COLO668 (cell line): ENCODE data around the gene SCP2.

Experiments used
- DNase-seq: peaks from one replicate; lab custom pipeline; 2025; ENCODE audit not compliant: unreplicated experiment; lab: John Stamatoyannopoulos, UW

Gene SCP2

GRCh38 chr1:53066488-53066887, 139.4 kb downstream of the SCP2 start:
- no peak for DNase-seq

GRCh38 chr1:53066891-53067738, 140.0 kb downstream of the SCP2 start:
- DNase-seq: no peak

- DNase-seq: no peak
Observed at GRCh38 chr1:53067886-53068285, 140.8 kb downstream of the SCP2 start.

GRCh38 chr1:53068314-53069099, 141.4 kb downstream of the SCP2 start:
- DNase-seq: no peak

- DNase-seq: no peak
Observed at GRCh38 chr1:53069265-53069662, 142.2 kb downstream of the SCP2 start.

GRCh38 chr1:53069663-53070327, 142.7 kb downstream of the SCP2 start:
- DNase-seq: no peak

GRCh38 chr1:53070621-53071020, 143.5 kb downstream of the SCP2 start:
- no peak for DNase-seq

GRCh38 chr1:53071167-53071865, 144.2 kb downstream of the SCP2 start:
- no peak for DNase-seq

- DNase-seq: no peak
Observed at GRCh38 chr1:53071915-53072314, 144.8 kb downstream of the SCP2 start.

- no peak for DNase-seq
Observed at GRCh38 chr1:53073287-53073686, 146.2 kb downstream of the SCP2 start.

- DNase-seq: no peak
Observed at GRCh38 chr1:53073868-53074311, 146.8 kb downstream of the SCP2 start.

- no peak for DNase-seq
Observed at GRCh38 chr1:53074313-53075154, 147.5 kb downstream of the SCP2 start.

- DNase-seq: no peak
Observed at GRCh38 chr1:53075206-53075605, 148.1 kb downstream of the SCP2 start.

GRCh38 chr1:53075761-53076163, 148.7 kb downstream of the SCP2 start:
- DNase-seq: no peak

- no peak for DNase-seq
Observed at GRCh38 chr1:53076165-53076564, 149.1 kb downstream of the SCP2 start.

- no peak for DNase-seq
Observed at GRCh38 chr1:53076721-53077598, 149.9 kb downstream of the SCP2 start.

GRCh38 chr1:53077599-53077965, 150.5 kb downstream of the SCP2 start:
- DNase-seq: no peak

- no peak for DNase-seq
Observed at GRCh38 chr1:53078333-53079101, 151.4 kb downstream of the SCP2 start.
